CD4-positive, alpha-beta T cell treated with Interleukin-2 at 100 ng/mL for 4 hours (primary cell): ENCODE data around the gene BPIFA1.

ENCODE experiments used
- DNase-seq: peaks from one replicate; pipeline ENCODE4 v3.0.0-alpha.2; 2020; ENCODE audit warnings: low spot score

Gene BPIFA1

GRCh38 chr20:33235696-33236095 lies at the start of gene BPIFA1:
Gene BPIFA1, plus strand, starts transcription at chr20:33235996. Its CDS starts 1,716 bp downstream, at chr20:33237712.
- DNase-seq, result no peak

- no peak for DNase-seq
These were observed 48.3 kb upstream of the BPIFA1 start for GRCh38 chr20:33187491-33187890.

- DNase-seq, result no peak
These were observed 47.4 kb upstream of the BPIFA1 start for GRCh38 chr20:33188421-33188820.

- DNase-seq, result no peak
These were observed 44.3 kb upstream of the BPIFA1 start for GRCh38 chr20:33191484-33191883.

- no peak for DNase-seq
These were observed 43.8 kb upstream of the BPIFA1 start for GRCh38 chr20:33191955-33192354.

- DNase-seq, result no peak
These were observed 42.8 kb upstream of the BPIFA1 start for GRCh38 chr20:33192912-33193501.

- DNase-seq, result no peak
These were observed 36.8 kb upstream of the BPIFA1 start for GRCh38 chr20:33199026-33199425.

- no peak for DNase-seq
These were observed 33.3 kb upstream of the BPIFA1 start for GRCh38 chr20:33202451-33202850.

GRCh38 chr20:33203444-33203843 lies 32.4 kb upstream of the BPIFA1 start:
- no peak for DNase-seq

GRCh38 chr20:33209789-33210188 lies 26.0 kb upstream of the BPIFA1 start:
- DNase-seq, result peak; percentile 19

GRCh38 chr20:33210371-33210770 lies 25.4 kb upstream of the BPIFA1 start:
- DNase-seq, result no peak

GRCh38 chr20:33211817-33212424 lies 23.9 kb upstream of the BPIFA1 start:
- no peak for DNase-seq

GRCh38 chr20:33217052-33217451 lies 18.7 kb upstream of the BPIFA1 start, which contains the start of gene BPIFA3:
Gene BPIFA3, plus strand, starts transcription at chr20:33217352. Its CDS starts 185 bp downstream, at chr20:33217537.
- no peak for DNase-seq

- no peak for DNase-seq
These were observed 11.4 kb upstream of the BPIFA1 start for GRCh38 chr20:33224399-33224798.

- DNase-seq, result no peak
These were observed 6.0 kb upstream of the BPIFA1 start for GRCh38 chr20:33229843-33230242.

- DNase-seq, result no peak
These were observed 4.6 kb upstream of the BPIFA1 start for GRCh38 chr20:33231237-33231636.

GRCh38 chr20:33232486-33233072 lies 3.2 kb upstream of the BPIFA1 start:
- DNase-seq, result no peak

- no peak for DNase-seq
These were observed 2.5 kb upstream of the BPIFA1 start for GRCh38 chr20:33233129-33233774.

- no peak for DNase-seq
These were observed 1.7 kb upstream of the BPIFA1 start for GRCh38 chr20:33234050-33234449.

GRCh38 chr20:33236351-33236750 lies 555 bp downstream of the BPIFA1 start:
- DNase-seq, result no peak

- no peak for DNase-seq
These were observed 2.2 kb downstream of the BPIFA1 start for GRCh38 chr20:33237989-33238388.

- DNase-seq, result no peak
These were observed 3.6 kb downstream of the BPIFA1 start for GRCh38 chr20:33239418-33239817.
